HFFc6 (cell line): ENCODE data around the gene PDE3B. TPM values are rescaled to one million over a fixed set of nuclear protein-coding genes. Genes with fewer than 3 reads are reported as not detected.

Source experiments
- DNase-seq: peaks from one replicate; pipeline ENCODE4 v3.0.0-alpha.2; 2018
- H3K27ac Mint-ChIP-seq: 2 replicates; pipeline ENCODE4 v1.8.0; 2020; ENCODE audit warnings: mild to moderate bottlenecking, mixed read lengths
- H3K27me3 Mint-ChIP-seq: 2 replicates; pipeline ENCODE4 v1.8.0; 2021; ENCODE audit warnings: mild to moderate bottlenecking, moderate library complexity, mixed read lengths; ENCODE audit not compliant: insufficient read depth
- H3K36me3 Mint-ChIP-seq: 2 replicates; pipeline ENCODE4 v1.8.0; 2021; ENCODE audit warnings: low read depth, mixed read lengths
- H3K4me1 Mint-ChIP-seq: 2 replicates; pipeline ENCODE4 v1.8.0; 2020; ENCODE audit warnings: low read depth, mixed read lengths
- H3K4me3 Mint-ChIP-seq: 2 replicates; pipeline ENCODE4 v1.8.0; 2020; ENCODE audit warnings: mild to moderate bottlenecking, moderate library complexity, mixed read lengths
- H3K9me3 Mint-ChIP-seq: 2 replicates; pipeline ENCODE4 v1.8.0; 2020; ENCODE audit warnings: mild to moderate bottlenecking, mixed read lengths
- total RNA-seq, 6 experiments: library from RNA; stranded (reverse); fragmentation: NEBNext Ultra II Directional; extraction: Animal tissue kit (Norgen Biotek cat#: 25700); gene quantifications; 2 replicates in 1 of 6; 3 replicates in 5 of 6; pipeline ENCODE4 v1.2.3, GENCODE V29; 2021
- TF ChIP-seq, protein P1 (sequence below): fragments of 200-600 bp; sonication (generic); IDR thresholded peaks from 2 replicates; pipeline ENCODE4 v1.5.0; 2021; ENCODE audit warnings: antibody characterized with exemption, mild to moderate bottlenecking

Gene PDE3B
- total RNA-seq, 6 experiments from 2014 or later, result 0.05 to 0.06 TPM; not detected in 4

DNA sequence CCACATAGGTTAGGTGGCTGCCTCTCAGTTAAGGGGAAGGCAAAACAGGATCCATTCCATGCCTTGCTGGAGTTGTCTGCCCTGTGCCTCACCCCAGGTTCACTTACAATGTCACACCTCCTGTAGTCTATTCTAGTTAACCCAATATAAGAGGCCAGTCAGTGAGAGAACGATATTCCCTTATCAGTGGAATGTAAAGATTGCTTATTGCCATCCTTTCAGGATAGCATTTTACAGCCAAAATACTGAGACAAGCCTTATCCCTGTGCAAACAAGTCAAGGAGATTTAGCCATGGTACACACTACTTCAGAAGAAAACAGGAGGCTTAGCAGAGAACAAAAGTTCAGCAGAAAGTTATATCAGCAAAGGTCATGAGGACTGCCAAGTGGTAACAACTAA lies 242.9 kb downstream of the PDE3B start:
- H3K27ac Mint-ChIP-seq, result no peak overlapping the region
- H3K4me1 Mint-ChIP-seq, result peaks cover 8% of the 10 kb centered on the region; the same call in 1 of the 2 replicates
- H3K4me3 Mint-ChIP-seq, result no peak overlapping the region
- peaks cover 4% of the 10 kb centered on the region; the same call in 1 of the 2 replicates for H3K36me3 Mint-ChIP-seq
- TF ChIP-seq, protein P1, sequence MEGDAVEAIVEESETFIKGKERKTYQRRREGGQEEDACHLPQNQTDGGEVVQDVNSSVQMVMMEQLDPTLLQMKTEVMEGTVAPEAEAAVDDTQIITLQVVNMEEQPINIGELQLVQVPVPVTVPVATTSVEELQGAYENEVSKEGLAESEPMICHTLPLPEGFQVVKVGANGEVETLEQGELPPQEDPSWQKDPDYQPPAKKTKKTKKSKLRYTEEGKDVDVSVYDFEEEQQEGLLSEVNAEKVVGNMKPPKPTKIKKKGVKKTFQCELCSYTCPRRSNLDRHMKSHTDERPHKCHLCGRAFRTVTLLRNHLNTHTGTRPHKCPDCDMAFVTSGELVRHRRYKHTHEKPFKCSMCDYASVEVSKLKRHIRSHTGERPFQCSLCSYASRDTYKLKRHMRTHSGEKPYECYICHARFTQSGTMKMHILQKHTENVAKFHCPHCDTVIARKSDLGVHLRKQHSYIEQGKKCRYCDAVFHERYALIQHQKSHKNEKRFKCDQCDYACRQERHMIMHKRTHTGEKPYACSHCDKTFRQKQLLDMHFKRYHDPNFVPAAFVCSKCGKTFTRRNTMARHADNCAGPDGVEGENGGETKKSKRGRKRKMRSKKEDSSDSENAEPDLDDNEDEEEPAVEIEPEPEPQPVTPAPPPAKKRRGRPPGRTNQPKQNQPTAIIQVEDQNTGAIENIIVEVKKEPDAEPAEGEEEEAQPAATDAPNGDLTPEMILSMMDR, result no peak
- H3K9me3 Mint-ChIP-seq, result no peaks in the 10 kb centered on the region
- no peak for DNase-seq
- H3K27me3 Mint-ChIP-seq, result no peaks in the 10 kb centered on the region

DNA sequence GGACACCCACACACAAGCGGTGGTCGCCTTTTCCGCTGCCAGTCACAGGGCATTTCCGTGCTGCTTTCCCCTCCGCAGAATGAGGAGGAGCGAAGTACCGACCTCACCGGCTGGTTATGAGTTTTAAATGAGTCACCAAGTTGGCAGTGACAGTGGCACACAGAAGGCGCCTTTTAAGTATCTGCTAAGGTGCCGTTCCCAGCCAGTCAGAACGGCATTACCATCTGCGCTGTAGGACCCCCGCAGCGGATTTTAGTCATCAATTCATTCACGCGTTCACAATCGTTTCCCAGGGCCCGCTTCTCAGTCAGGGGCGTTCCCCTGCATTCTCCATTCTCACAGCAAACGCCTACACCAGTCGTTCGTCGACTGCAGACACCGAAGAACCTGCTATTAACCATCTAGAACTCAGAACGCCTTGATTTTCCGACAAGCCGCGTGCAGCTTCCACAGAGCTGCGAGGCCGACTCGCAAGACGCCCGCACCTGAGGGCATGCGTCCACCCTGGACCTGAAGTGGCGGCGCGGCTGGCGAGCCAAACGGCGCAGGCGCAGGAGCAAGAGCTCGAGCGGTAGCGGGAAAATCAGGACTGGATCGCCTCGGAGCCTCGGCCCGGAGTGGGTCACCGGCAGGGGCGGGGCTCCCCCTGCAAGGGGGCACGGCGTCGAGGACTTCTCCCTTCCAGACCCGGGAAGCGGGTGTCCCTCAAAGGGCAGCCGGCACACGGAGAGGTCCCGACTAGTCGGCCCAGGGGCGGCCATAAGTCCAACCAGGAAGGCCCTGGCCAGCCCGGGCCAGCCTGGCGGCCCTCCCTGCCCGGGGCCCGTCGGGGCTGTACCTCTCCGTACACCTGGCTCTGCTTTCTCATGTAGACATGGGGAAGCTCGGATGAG lies 247.8 kb downstream of the PDE3B start:
- peaks cover 16% of the 10 kb centered on the region for H3K4me1 Mint-ChIP-seq
- peak overlapping the region; percentile 96 for H3K4me3 Mint-ChIP-seq
- DNase-seq, result peak; percentile 69
- H3K27ac Mint-ChIP-seq, result peak overlapping the region; percentile 69
- no peaks in the 10 kb centered on the region for H3K27me3 Mint-ChIP-seq
- no peaks in the 10 kb centered on the region for H3K36me3 Mint-ChIP-seq
- H3K9me3 Mint-ChIP-seq, result no peaks in the 10 kb centered on the region
- TF ChIP-seq, protein P1, result no peak

DNA sequence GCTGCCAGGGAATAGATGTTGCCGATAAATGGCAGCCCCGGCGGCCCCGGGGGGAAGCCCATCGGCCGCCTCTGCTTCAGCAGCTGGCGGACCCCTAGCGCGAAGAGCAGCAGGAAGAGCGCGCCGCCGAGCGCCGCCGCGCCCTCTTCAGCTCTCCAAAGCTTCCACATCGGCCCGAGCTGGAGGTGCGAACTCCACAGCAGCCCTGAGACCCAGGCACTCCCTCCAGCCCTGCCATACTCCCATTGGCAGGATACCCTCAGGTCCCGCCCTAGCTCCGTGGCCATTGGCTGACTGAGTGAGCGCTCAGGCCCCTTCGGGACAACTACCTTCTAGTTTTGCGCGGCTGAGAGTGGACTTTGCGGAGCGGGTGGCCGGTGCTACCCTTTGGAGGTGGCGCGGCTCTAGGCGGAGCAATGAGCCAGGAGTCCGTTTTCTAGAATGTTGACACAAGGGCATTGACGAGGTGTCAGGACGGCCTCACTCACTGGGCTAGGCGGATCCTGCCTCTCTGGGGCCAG lies 248.5 kb downstream of the PDE3B start, which contains the start of gene CYP2R1:
Gene CYP2R1 (minus strand): TSS at position 196 of the 521 bp plus-strand sequence. CDS start 26 bp downstream, at position 170.
- no peaks in the 10 kb centered on the region for H3K27me3 Mint-ChIP-seq
- peaks cover 16% of the 10 kb centered on the region for H3K4me1 Mint-ChIP-seq
- H3K4me3 Mint-ChIP-seq, result peak within 1 kb of the TSS; percentile 96
- peak; percentile 93 for DNase-seq
- H3K27ac Mint-ChIP-seq, result peak within 1 kb of the TSS; percentile 69
- H3K9me3 Mint-ChIP-seq, result no peaks in the 10 kb centered on the region
- H3K36me3 Mint-ChIP-seq, result no peaks in the 10 kb centered on the region
- TF ChIP-seq, protein P1, result no peak

DNA sequence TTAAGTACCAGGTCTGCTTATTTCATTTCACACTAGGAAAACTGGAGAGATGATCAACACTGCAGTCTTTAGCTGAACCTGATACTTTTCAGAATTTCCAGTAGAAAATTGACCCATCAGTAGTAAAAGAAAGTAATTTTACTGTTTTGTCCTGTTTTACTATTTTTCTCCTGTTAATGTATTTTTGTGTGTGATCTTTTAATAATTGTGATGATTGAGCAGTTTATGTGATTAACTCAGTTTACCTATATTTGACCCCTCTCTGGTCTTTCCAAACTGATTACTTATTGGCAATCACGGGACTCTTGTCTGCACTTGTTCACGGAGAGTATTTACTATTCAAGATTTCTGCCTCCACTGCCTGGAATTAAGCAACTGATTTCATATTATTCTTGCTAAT lies 249.0 kb downstream of the PDE3B start:
- H3K36me3 Mint-ChIP-seq, result no peaks in the 10 kb centered on the region
- no peak overlapping the region for H3K27ac Mint-ChIP-seq
- peak overlapping the region; percentile 82 for H3K4me3 Mint-ChIP-seq
- no peaks in the 10 kb centered on the region for H3K27me3 Mint-ChIP-seq
- DNase-seq, result no peak
- peaks cover 16% of the 10 kb centered on the region for H3K4me1 Mint-ChIP-seq
- H3K9me3 Mint-ChIP-seq, result no peaks in the 10 kb centered on the region
- TF ChIP-seq, protein P1, result no peak

DNA sequence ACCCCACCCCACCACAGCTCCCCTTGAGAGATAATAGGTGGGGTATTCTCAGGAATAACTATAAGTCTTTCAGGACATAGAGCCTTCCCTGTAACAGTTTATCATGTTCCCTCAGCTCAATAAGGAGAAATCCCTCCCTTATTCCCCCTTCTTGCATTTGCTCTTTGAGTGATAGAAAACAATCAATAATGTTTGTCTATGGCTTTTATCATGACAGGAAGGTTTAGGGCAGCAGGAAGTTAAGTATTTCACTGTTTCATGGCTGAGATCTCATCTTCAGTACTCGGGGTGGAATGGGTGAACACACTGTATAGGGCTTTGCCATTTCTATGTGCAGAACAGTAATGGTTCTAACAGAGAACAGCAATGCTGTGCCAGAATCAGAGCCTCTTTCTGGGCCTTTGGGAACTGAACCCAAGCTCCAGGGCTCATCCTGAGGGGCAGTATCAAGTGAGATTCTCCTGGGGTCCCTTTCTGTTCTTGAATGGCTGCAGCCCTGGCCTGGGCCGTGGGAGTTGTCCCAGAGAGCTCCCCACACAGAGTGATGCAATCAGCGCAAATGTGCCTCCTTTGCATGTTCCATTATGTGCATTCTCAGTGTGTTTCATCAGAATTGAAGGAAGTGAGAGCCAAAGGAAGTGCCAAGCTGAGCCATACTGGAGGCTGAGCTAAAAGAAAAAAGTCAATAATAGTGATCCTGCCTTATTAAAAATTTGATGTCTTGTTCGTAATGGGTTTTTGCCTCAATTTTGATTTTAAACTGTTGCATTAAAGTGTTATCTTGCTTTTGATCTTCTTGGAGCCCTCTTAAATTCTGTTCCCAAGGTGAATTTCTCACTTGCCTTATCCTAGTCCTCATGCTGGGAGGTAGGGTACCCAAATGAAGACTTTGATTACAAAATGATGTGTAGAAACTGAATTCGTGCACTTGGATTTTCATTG lies 251.3 kb downstream of the PDE3B start:
- Mint-ChIP-seq H3K27me3 (no peaks in the 10 kb centered on the region), H3K4me1 (peaks cover 16% of the 10 kb centered on the region), H3K36me3 (no peaks in the 10 kb centered on the region), H3K27ac (no peak overlapping the region), H3K4me3 (no peak overlapping the region), H3K9me3 (no peaks in the 10 kb centered on the region)
- DNase-seq, result no peak
- TF ChIP-seq, protein P1, result no peak
